ENCODE results near the gene STK39. TPM values are rescaled to one million over a fixed set of nuclear protein-coding genes. Genes with fewer than 3 reads are reported as not detected.

Gene STK39
- total and polyA plus RNA-seq, 2 donors (not counting 1 experiment from before 2014, with no cell fraction given) = 2.3 to 14.6 TPM

- Mint-ChIP-seq H3K27me3 (no peaks in the 10 kb centered on the region), H3K27ac (no peak overlapping the region), H3K4me1 (no peaks in the 10 kb centered on the region), H3K4me3 (no peak overlapping the region), H3K9me3 (ENCODE audit: insufficient read depth) (no peaks in the 10 kb centered on the region)
- Histone ChIP-seq H3K4me3 (ENCODE audit: control extremely low read depth in 1 of 5, extremely low read depth in 1 of 5, insufficient read depth in 1 of 5, low read depth in 2 of 5, low read length in 4 of 5) (no peak overlapping the region), H4K20me1 (ENCODE audit: control insufficient read depth, insufficient read depth, low read length, poor library complexity, severe bottlenecking) (no peaks in the 10 kb centered on the region), H3K79me2 (ENCODE audit: control insufficient read depth, insufficient read depth, low read length) (no peaks in the 10 kb centered on the region), H3K9ac (ENCODE audit: low read length) (no peak overlapping the region), H3K27me3 (replicated peaks in 1 of 4; ENCODE audit: control extremely low read depth in 1 of 4, control insufficient read depth in 3 of 4, insufficient read depth in 4 of 4, low read length in 3 of 4) (no peaks in the 10 kb centered on the region), H3K36me3 (replicated peaks in 1 of 2; ENCODE audit: control extremely low read depth in 1 of 2, control insufficient read depth in 1 of 2, extremely low read depth in 1 of 2, insufficient read depth in 2 of 2, low read length in 1 of 2) (no peaks in the 10 kb centered on the region), H3K4me1 (ENCODE audit: control insufficient read depth in 2 of 2, insufficient read depth in 2 of 2, low read length in 2 of 2) (no peaks in the 10 kb centered on the region), H2AFZ (ENCODE audit: insufficient read depth, low read depth, low read length, poor library complexity, severe bottlenecking) (no peak overlapping the region), H3K9me3 (ENCODE audit: control extremely low read depth in 1 of 3, control insufficient read depth in 2 of 3, insufficient read depth in 1 of 3, low read length in 2 of 3) (no peaks in the 10 kb centered on the region), H3K27ac (ENCODE audit: low read length in 2 of 2) (no peak overlapping the region), H3K4me2 (replicated peaks; ENCODE audit: low read depth, low read length, poor library complexity, severe bottlenecking) (no peak overlapping the region)
- POLR2A ChIA-PET = no interaction called here
- no peak for TF ChIP-seq CTCF (IDR thresholded peaks at IDR 0.05)
- no peak for TF ChIP-seq EZH2 (IDR thresholded peaks at IDR 0.05; ENCODE audit: borderline replicate concordance, insufficient read depth, low read depth, low read length, poor library complexity, severe bottlenecking)
- CTCF ChIA-PET = interaction anchor here (2.2 kb wide), 1 partner anchor 168 kb away, joined by 7 read pairs; no protein-coding TSS in a partner anchor
- ATAC-seq (ENCODE audit: low read depth) = no peak
- WGBS (ENCODE audit: insufficient coverage) = no CpG with 5 or more reads among the region's 2 CpGs
- intact Hi-C loops (cut with micrococcal nuclease) = no loop called here
- no peak for DNase-seq
These were observed 296.8 kb downstream of the STK39 start for GRCh38 chr2:167950571-167950970.

- Histone ChIP-seq H3K9ac (ENCODE audit: low read length) (no peak overlapping the region), H4K20me1 (ENCODE audit: control insufficient read depth, insufficient read depth, low read length, poor library complexity, severe bottlenecking) (no peaks in the 10 kb centered on the region), H3K27me3 (replicated peaks in 1 of 4; ENCODE audit: control extremely low read depth in 1 of 4, control insufficient read depth in 3 of 4, insufficient read depth in 4 of 4, low read length in 3 of 4) (no peaks in the 10 kb centered on the region), H3K9me3 (ENCODE audit: control extremely low read depth in 1 of 3, control insufficient read depth in 2 of 3, insufficient read depth in 1 of 3, low read length in 2 of 3) (no peaks in the 10 kb centered on the region), H3K36me3 (replicated peaks in 1 of 2; ENCODE audit: control extremely low read depth in 1 of 2, control insufficient read depth in 1 of 2, extremely low read depth in 1 of 2, insufficient read depth in 2 of 2, low read length in 1 of 2) (no peaks in the 10 kb centered on the region), H3K4me3 (ENCODE audit: control extremely low read depth in 1 of 5, extremely low read depth in 1 of 5, insufficient read depth in 1 of 5, low read depth in 2 of 5, low read length in 4 of 5) (no peak overlapping the region), H3K4me1 (ENCODE audit: control insufficient read depth in 2 of 2, insufficient read depth in 2 of 2, low read length in 2 of 2) (no peaks in the 10 kb centered on the region), H3K27ac (ENCODE audit: low read length in 2 of 2) (no peak overlapping the region), H3K4me2 (replicated peaks; ENCODE audit: low read depth, low read length, poor library complexity, severe bottlenecking) (no peak overlapping the region), H2AFZ (ENCODE audit: insufficient read depth, low read depth, low read length, poor library complexity, severe bottlenecking) (no peak overlapping the region), H3K79me2 (ENCODE audit: control insufficient read depth, insufficient read depth, low read length) (no peaks in the 10 kb centered on the region)
- TF ChIP-seq CTCF (IDR thresholded peaks at IDR 0.05) (no peak), EZH2 (IDR thresholded peaks at IDR 0.05; ENCODE audit: borderline replicate concordance, insufficient read depth, low read depth, low read length, poor library complexity, severe bottlenecking) (no peak)
- Mint-ChIP-seq H3K27me3 (no peaks in the 10 kb centered on the region), H3K4me3 (no peak overlapping the region), H3K9me3 (ENCODE audit: insufficient read depth) (no peaks in the 10 kb centered on the region), H3K27ac (no peak overlapping the region), H3K4me1 (no peaks in the 10 kb centered on the region)
- intact Hi-C loops (cut with micrococcal nuclease) = no loop called here
- WGBS (ENCODE audit: insufficient coverage) = no CpG with 5 or more reads among the region's 3 CpGs
- no peak for DNase-seq
- POLR2A ChIA-PET = no interaction called here
- CTCF ChIA-PET = interaction anchor here (0.8 kb wide), 1 partner anchor 172 kb away, joined by 3 read pairs; no protein-coding TSS in a partner anchor
- ATAC-seq (ENCODE audit: low read depth) = no peak
These were observed 301.0 kb downstream of the STK39 start for GRCh38 chr2:167946441-167946841.

Data from B cell (primary cell).